HepG2 (cell line): ENCODE data around the gene RAB29. TPM values are rescaled to one million over a fixed set of nuclear protein-coding genes. Genes with fewer than 3 reads are reported as not detected.

Experiments used
- ATAC-seq: fragments of 200-7000 bp; cut with Tn5 transposase; 3 replicates; pipeline ENCODE4 v1.9.1; 2020; ENCODE audit warnings: mild to moderate bottlenecking, moderate library complexity
- BruUV-seq: library from RNA; stranded (reverse); fragments of 400-500 nt; replicated peaks from 2 replicates; lab custom pipeline; 2021; lab: Mats Ljungman, UMichigan
- CTCF ChIA-PET: fragments of 300-600 bp; formaldehyde crosslinking; extraction: SDS; loops from one replicate; lab custom pipeline; 2021; ENCODE audit warnings: low total read pairs, inconsistent platforms, low intra/inter-chr PET ratio; lab: Yijun Ruan, JAX
- POLR2A ChIA-PET: fragments of 350-600 bp; sonication (Branson Sonifier 250); formaldehyde crosslinking; loops from one replicate; lab custom pipeline; 2020; ENCODE audit warnings: antibody characterized with exemption, inconsistent platforms; lab: Yijun Ruan, JAX
- DNase-seq: peaks from one replicate; pipeline ENCODE4 v3.0.0-alpha.2; 2015; ENCODE audit warnings: low spot score
- FAIRE-seq: peaks from 3 replicates; lab custom pipeline; 2011; peaks lifted over from hg19 to GRCh38; lab: Jason Lieb, UNC
- H2AFZ ChIP-seq: one replicate; pipeline ENCODE4 v1.6.1; 2011; ENCODE audit warnings: low read length, inconsistent platforms
- H3K27ac ChIP-seq: fragments of 300-600 bp; 3 replicates; pipeline ENCODE4 v1.8.0; 2011; ENCODE audit warnings: mixed run types, mild to moderate bottlenecking, mixed read lengths, low read length, inconsistent platforms; ENCODE audit not compliant: insufficient read depth; ENCODE audit errors: extremely low read length
- H3K27me3 ChIP-seq, 2 experiments: fragments of 200-600 bp in 1 of 2; 2 replicates in 1 of 2; 3 replicates in 1 of 2; pipeline versions ENCODE4 v1.6.0 to v1.8.0; 2011; ENCODE audit warnings: low read length in 2 of 2, mild to moderate bottlenecking in 2 of 2, moderate library complexity in 2 of 2, inconsistent platforms in 1 of 2; ENCODE audit not compliant: insufficient read depth in 2 of 2, control insufficient read depth in 1 of 2
- H3K36me3 ChIP-seq, 2 experiments: fragments of 200-600 bp in 1 of 2; replicated peaks in 1 of 2; 2 replicates in 1 of 2; 3 replicates in 1 of 2; pipeline versions ENCODE4 v1.5.1 to v1.8.0; 2011; ENCODE audit warnings: low read length in 2 of 2, inconsistent platforms in 1 of 2; ENCODE audit not compliant: insufficient read depth in 2 of 2, control insufficient read depth in 1 of 2
- H3K4me1 ChIP-seq: 2 replicates; pipeline ENCODE4 v1.5.1; 2012; ENCODE audit warnings: low read length, inconsistent platforms; ENCODE audit not compliant: insufficient read depth
- H3K4me2 ChIP-seq: 2 replicates; pipeline ENCODE4 v1.6.0; 2011; ENCODE audit warnings: low read depth, low read length, inconsistent platforms
- H3K4me3 ChIP-seq, 3 experiments: fragments of 200-600 bp in 1 of 3; sonication (generic), shearing (Covaris generic) in 1 of 3; replicated peaks in 1 of 3; 2 replicates each; pipeline ENCODE4 v1.5.1; 2011 to 2016; ENCODE audit warnings: low read length in 3 of 3, inconsistent platforms in 2 of 3, low read depth in 2 of 3, mild to moderate bottlenecking in 2 of 3, control low read depth in 1 of 3, mixed read lengths in 1 of 3; ENCODE audit not compliant: insufficient read depth in 1 of 3
- H3K79me2 ChIP-seq: one replicate; pipeline ENCODE4 v1.6.1; 2011; ENCODE audit warnings: low read length, inconsistent platforms; ENCODE audit not compliant: insufficient read depth
- H3K9ac ChIP-seq: 2 replicates; pipeline ENCODE4 v1.6.0; 2011; ENCODE audit warnings: mild to moderate bottlenecking, low read depth, low read length, inconsistent platforms; ENCODE audit not compliant: insufficient read depth
- H3K9me3 ChIP-seq: 2 replicates; pipeline ENCODE4 v1.5.1; 2012; ENCODE audit warnings: mild to moderate bottlenecking, low read length
- H4K20me1 ChIP-seq: 2 replicates; pipeline ENCODE4 v1.6.0; 2011; ENCODE audit warnings: inconsistent platforms, mild to moderate bottlenecking, low read length, moderate library complexity; ENCODE audit not compliant: insufficient read depth
- IRX3 ChIP-seq: sonication (generic); formaldehyde crosslinking; IDR thresholded peaks from 2 replicates; pipeline ENCODE4 v1.8.1; 2023; ENCODE audit warnings: mild to moderate bottlenecking, low read depth, missing genetic modification reagents, borderline replicate concordance
- SALL1 ChIP-seq: sonication (generic); formaldehyde crosslinking; IDR thresholded peaks from 2 replicates; pipeline ENCODE4 v1.8.0; 2022; ENCODE audit warnings: mild to moderate bottlenecking, missing genetic modification reagents
- SAP130 ChIP-seq: IDR thresholded peaks from 2 replicates; pipeline ENCODE4 v1.6.1; 2016; ENCODE audit warnings: low read depth
- THRA ChIP-seq: sonication (generic); formaldehyde crosslinking; IDR thresholded peaks from 2 replicates; pipeline ENCODE4 v1.4.0; 2020; ENCODE audit warnings: missing genetic modification reagents, borderline replicate concordance
- ZNF501 ChIP-seq: sonication (generic); formaldehyde crosslinking; IDR thresholded peaks from 2 replicates; pipeline ENCODE4 v1.5.1; 2020; ENCODE audit warnings: mild to moderate bottlenecking, moderate library complexity, missing genetic modification reagents
- ZNF772 ChIP-seq: sonication (generic); formaldehyde crosslinking; IDR thresholded peaks from 2 replicates; pipeline ENCODE4 v1.5.0; 2020; ENCODE audit warnings: mild to moderate bottlenecking, missing genetic modification reagents
- ZSCAN20 ChIP-seq: sonication (generic); formaldehyde crosslinking; IDR thresholded peaks from 2 replicates; pipeline ENCODE4 v1.4.0; 2020; ENCODE audit warnings: missing genetic modification reagents, mild to moderate bottlenecking, borderline replicate concordance
- WGBS: methylation state at CpG from one replicate; pipeline ENCODE4 v1.1.6; 2017; ENCODE audit warnings: low lambda C conversion rate; 5-methylcytosine and 5-hydroxymethylcytosine counted together
- in situ Hi-C: cut with HindIII; loops from 2 replicates; pipeline ENCODE4 v1.10.0; 2017; ENCODE audit warnings: low pct_unique_long_range_greater_than_20kb; ENCODE audit not compliant: extremely low pct_ligation_motif_present
- intact Hi-C: fragments of 100-400 bp; cut with micrococcal nuclease; formaldehyde crosslinking; loops from one replicate; pipeline ENCODE4 v1.10.0; 2022; ENCODE audit not compliant: unreplicated experiment
- polyA plus RNA-seq, 8 experiments: library from polyadenylated mRNA; depleted of rRNA in 3 of 8; stranded (reverse) in 7 of 8; unstranded in 1 of 8; fragments of >200 nt; fragmentation: Illumina TruSeq in 4 of 8; extraction: Trizol in 4 of 8; gene quantifications; 2 replicates each; pipeline versions ENCODE4 v1.2.1 to v1.2.3, GENCODE V29; 2011 to 2016; ENCODE audit warnings: low read depth in 4 of 8, missing spikeins in 1 of 8, mixed read lengths in 1 of 8; ENCODE audit not compliant: insufficient read depth in 1 of 8
- total RNA-seq, 5 experiments: library from RNA; depleted of rRNA; stranded (reverse); fragments of >200 nt; fragmentation: Illumina TruSeq; extraction: Trizol; gene quantifications; 2 replicates each; pipeline ENCODE4 v1.2.3, GENCODE V29; 2016; ENCODE audit warnings: low read depth in 1 of 5

Gene RAB29
- total and polyA plus RNA-seq, 2 of the 13 experiments (the other 11 are each of a cell fraction or from before 2014, with no cell fraction given), result 8.7 to 10.1 TPM

- TF ChIP-seq THRA (CRISPR knock-in tag) (0 out of 2 replicates have a peak, but pooled peaks have one; percentile 34), SAP130 (CRISPR knock-in tag) (peak; percentile 62; the same call in 1 of the 2 replicates), ZNF772 (peak; percentile 59; the same call in 1 of the 2 replicates), ZNF501 (CRISPR knock-in tag) (peak; percentile 26; the same call in 1 of the 2 replicates), ZSCAN20 (CRISPR knock-in tag) (0 out of 2 replicates have a peak, but pooled peaks have one; percentile 45)
These were observed 37.8 kb upstream of the RAB29 start, which contains the start of gene SLC41A1 (continued) for GRCh38 chr1:205812878-205813754.

GRCh38 chr1:205812271-205812877 is 37.1 kb upstream of the RAB29 start:
- Histone ChIP-seq H2AFZ (no peak overlapping the region), H3K36me3 (no peaks in the 10 kb centered on the region), H3K9me3 (no peaks in the 10 kb centered on the region), H3K4me3 (peak overlapping the region; percentile 59 to 80 (median 76)), H4K20me1 (no peaks in the 10 kb centered on the region), H3K9ac (peak overlapping the region; percentile 51; the same call in 1 of the 2 replicates), H3K79me2 (no peaks in the 10 kb centered on the region), H3K4me2 (peak overlapping the region; percentile 92), H3K4me1 (peaks cover 24% of the 10 kb centered on the region), H3K27me3 (peaks cover 1 to 23% of the 10 kb centered on the region in 2 experiments; a peak in 3 of 5 replicates), H3K27ac (no peak overlapping the region)
- no peak for DNase-seq
- ChIA-PET POLR2A (no interaction called here), CTCF (no interaction called here)
- intact Hi-C loops (no loop called here), in situ Hi-C loops (no loop called here)
- no peak for TF ChIP-seq IRX3
- TF ChIP-seq SALL1 (CRISPR knock-in tag), result peak; percentile 6; the same call in 1 of the 2 replicates
- 3% methylated on average over 9 of the region's 16 CpGs for WGBS
- no TSS peak for BruUV-seq
- peak; percentile 62 for ATAC-seq
- FAIRE-seq, result no peak
